GM13977 (cell line): ENCODE data around the gene DAPP1.
"Not testable (repeated sequence)": the region's sequence is repeated elsewhere in the genome, so short reads cannot be mapped to it uniquely, and the experiment has no call there.

Experiments used
- DNase-seq: peaks from one replicate; pipeline ENCODE4 v3.0.0; 2012; ENCODE audit warnings: low spot score
- CTCF ChIP-seq: IDR thresholded peaks from 2 replicates; pipeline ENCODE4 v1.5.1; 2012; ENCODE audit warnings: mild to moderate bottlenecking, control low read depth; ENCODE audit not compliant: insufficient read depth; ENCODE audit errors: extremely low read depth, missing control alignments
- in situ Hi-C: fragments of 300-500 bp; cut with MboI; formaldehyde crosslinking; loops from one replicate; pipeline ENCODE4 v1.12.0; 2022; ENCODE audit warnings: low sequenced_read_pairs, low pct_unique_long_range_greater_than_20kb, mixed read lengths, inconsistent platforms; ENCODE audit not compliant: unreplicated experiment

DAPP1 gene

GRCh38 chr4:99816545-99817308, at the start of gene DAPP1:
Gene DAPP1, plus strand, starts transcription at chr4:99816827. Its CDS starts 87 bp downstream, at chr4:99816914.
- DNase-seq = peak; percentile 60
- in situ Hi-C loops = loop anchor here (10.0 kb wide), 2 partner anchors 68 to 128 kb away; partner anchors contain the start of gene DNAJB14
- TF ChIP-seq CTCF = no peak

- in situ Hi-C loops, DNase-seq: not testable (repeated sequence)
Observed at GRCh38 chr4:99770842-99771241, 45.8 kb upstream of the DAPP1 start.

GRCh38 chr4:99783940-99784339, 32.7 kb upstream of the DAPP1 start:
- TF ChIP-seq CTCF = no peak

GRCh38 chr4:99784842-99785241, 31.8 kb upstream of the DAPP1 start:
- TF ChIP-seq CTCF = no peak
- in situ Hi-C loops = no loop called here
- DNase-seq = no peak

More at GRCh38 chr4:99783940-99784339, 32.7 kb upstream of the DAPP1 start:
- in situ Hi-C loops = no loop called here
- DNase-seq = no peak

- no peak for DNase-seq
Observed at GRCh38 chr4:99790796-99791617, 25.6 kb upstream of the DAPP1 start.

GRCh38 chr4:99800332-99801004, 16.2 kb upstream of the DAPP1 start:
- in situ Hi-C loops = no loop called here
- TF ChIP-seq CTCF = no peak
- no peak for DNase-seq

More at GRCh38 chr4:99790796-99791617, 25.6 kb upstream of the DAPP1 start:
- in situ Hi-C loops = no loop called here
- no peak for TF ChIP-seq CTCF
